Stimulated activated CD4-positive, alpha-beta T cell treated with anti-CD3 and anti-CD28 coated beads, Interleukin-12 subunit alpha, Interleukin-12 subunit beta, amount 100 ng/mL, for 24 hours (primary cell): ENCODE data around the gene OSBPL7.

ENCODE experiments used
- DNase-seq, 2 experiments: peaks; one replicate each; pipeline ENCODE4 v3.0.0-alpha.2; 2020; ENCODE audit warnings: low read depth in 2 of 2

Gene OSBPL7

GRCh38 chr17:47847341-47848197 is 26.0 kb upstream of the OSBPL7 start:
- DNase-seq = no peak

- DNase-seq = no peak
Observed at GRCh38 chr17:47846716-47847340, 25.2 kb upstream of the OSBPL7 start.

GRCh38 chr17:47845716-47846075 is 24.1 kb upstream of the OSBPL7 start:
- DNase-seq = no peak

GRCh38 chr17:47844814-47845715 is 23.5 kb upstream of the OSBPL7 start:
- no peak for DNase-seq

- no peak for DNase-seq
Observed at GRCh38 chr17:47844227-47844626, 22.6 kb upstream of the OSBPL7 start.

GRCh38 chr17:47843391-47843730 is 21.8 kb upstream of the OSBPL7 start:
- DNase-seq = no peak

- no peak for DNase-seq
Observed at GRCh38 chr17:47841488-47842291, 20.1 kb upstream of the OSBPL7 start.

- peak; percentile 78 to 89 for DNase-seq
Observed at GRCh38 chr17:47840742-47841487, 19.3 kb upstream of the OSBPL7 start, which contains the start of gene SCRN2. TSS of gene SCRN2 (minus strand) at chr17:47841273. CDS start at chr17:47840843, 430 bp downstream.

- DNase-seq = no peak
Observed at GRCh38 chr17:47840001-47840741, 18.6 kb upstream of the OSBPL7 start.

- DNase-seq = no peak
Observed at GRCh38 chr17:47839071-47839470, 17.5 kb upstream of the OSBPL7 start.

- no peak for DNase-seq
Observed at GRCh38 chr17:47838636-47839035, 17.0 kb upstream of the OSBPL7 start.

GRCh38 chr17:47837401-47838039 is 15.9 kb upstream of the OSBPL7 start:
- no peak for DNase-seq

GRCh38 chr17:47836601-47837000 is 15.0 kb upstream of the OSBPL7 start:
- DNase-seq = no peak

- no peak for DNase-seq
Observed at GRCh38 chr17:47834756-47835155, 13.2 kb upstream of the OSBPL7 start.

- no peak for DNase-seq
Observed at GRCh38 chr17:47831934-47832327, 10.3 kb upstream of the OSBPL7 start.

- peak; percentile 87 to 94 for DNase-seq
Observed at GRCh38 chr17:47831003-47831933, 9.7 kb upstream of the OSBPL7 start, which contains the start of the genes LRRC46 and MRPL10. TSS of gene LRRC46 (plus strand) at chr17:47831670. CDS start at chr17:47831990, 320 bp downstream. TSS of gene MRPL10 (minus strand) at chr17:47831541. CDS start at chr17:47831511, 30 bp downstream.

- DNase-seq = no peak
Observed at GRCh38 chr17:47830396-47831002, 8.9 kb upstream of the OSBPL7 start.

GRCh38 chr17:47829870-47830269 is 8.3 kb upstream of the OSBPL7 start:
- no peak for DNase-seq
